ENCODE results near the gene PBX4. TPM values are rescaled to one million over a fixed set of nuclear protein-coding genes. Genes with fewer than 3 reads are reported as not detected.

The PBX4 gene
- total RNA-seq, 2 experiments from 2014 or later: 5.0 to 6.7 TPM

DNA sequence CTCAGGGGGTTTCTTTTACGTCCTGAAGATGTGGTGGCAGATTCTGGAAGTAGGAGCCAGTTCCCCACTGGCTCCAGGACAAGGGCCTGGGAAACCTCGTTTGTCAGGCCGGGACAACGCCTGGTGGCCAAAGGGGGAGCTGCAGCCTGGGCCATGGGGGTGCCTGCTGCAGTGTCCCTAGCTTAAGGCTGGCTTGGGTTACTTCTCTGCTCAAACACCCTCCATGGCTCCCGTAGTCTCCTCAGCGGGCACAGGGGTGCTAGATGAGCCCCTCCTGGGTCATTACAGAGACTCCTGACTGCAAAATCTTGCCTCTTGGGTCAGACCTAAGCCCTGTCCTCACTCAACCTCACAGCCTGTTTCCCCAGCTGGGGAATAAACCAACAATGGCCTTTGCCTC, 65.7 kb downstream of the PBX4 start:
- H4K20me1 ChIP-seq (ENCODE audit: insufficient read depth, low read length): no peaks in the 10 kb centered on the region
- DNase-seq (ENCODE audit: low spot score): peak; percentile 19
- H3K27ac ChIP-seq (ENCODE audit: low read depth, low read length, poor library complexity, severe bottlenecking): no peak overlapping the region
- intact Hi-C loops (cut with micrococcal nuclease; ENCODE audit: unreplicated experiment): no loop called here
- CTCF ChIA-PET (ENCODE audit: unreplicated experiment): interaction anchor here (0.5 to 0.6 kb wide), 2 partner anchors 23 to 184 kb away, joined by 3 read pairs; no protein-coding TSS in a partner anchor
- BruUV-seq (replicated peaks): no TSS peak
- TF ChIP-seq EZH2phosphoT487 (IDR thresholded peaks at IDR 0.05; ENCODE audit: borderline replicate concordance, low read depth, low read length): no peak
- TF ChIP-seq CTCF (conservative IDR thresholded peaks at IDR 0.05; ENCODE audit: low read length): peak; percentile 46
- H3K79me2 ChIP-seq (ENCODE audit: insufficient read depth, low read depth, low read length): no peaks in the 10 kb centered on the region
- no peak overlapping the region for H2AFZ ChIP-seq (ENCODE audit: low read length)
- POLR2A ChIA-PET: interaction anchor here (0.6 kb wide), 2 partner anchors 12 to 151 kb away, joined by 3 to 4 read pairs; no protein-coding TSS in a partner anchor
- H3K36me3 ChIP-seq (ENCODE audit: insufficient read depth, low read length): no peaks in the 10 kb centered on the region
- H3K9me2 ChIP-seq (ENCODE audit: insufficient read depth, low read length): no peaks in the 10 kb centered on the region
- no peak overlapping the region for H3K4me3 ChIP-seq (ENCODE audit: low read depth, low read length, poor library complexity, severe bottlenecking)
- H3K4me1 ChIP-seq (ENCODE audit: insufficient read depth, low read length, poor library complexity, severe bottlenecking): no peaks in the 10 kb centered on the region
- H3K4me2 ChIP-seq (ENCODE audit: low read length): no peak overlapping the region
- no peaks in the 10 kb centered on the region for H3K9me3 ChIP-seq (ENCODE audit: low read length)

GRCh38 chr19:19551853-19552192, 66.7 kb downstream of the PBX4 start:
- H3K36me3 ChIP-seq (ENCODE audit: insufficient read depth, low read length): no peaks in the 10 kb centered on the region
- H3K79me2 ChIP-seq (ENCODE audit: insufficient read depth, low read depth, low read length): no peaks in the 10 kb centered on the region
- intact Hi-C loops (cut with micrococcal nuclease; ENCODE audit: unreplicated experiment): no loop called here
- no peak overlapping the region for H3K4me3 ChIP-seq (ENCODE audit: low read depth, low read length, poor library complexity, severe bottlenecking)
- no peaks in the 10 kb centered on the region for H3K9me2 ChIP-seq (ENCODE audit: insufficient read depth, low read length)
- H3K4me1 ChIP-seq (ENCODE audit: insufficient read depth, low read length, poor library complexity, severe bottlenecking): no peaks in the 10 kb centered on the region
- no peak overlapping the region for H2AFZ ChIP-seq (ENCODE audit: low read length)
- no peak overlapping the region for H3K4me2 ChIP-seq (ENCODE audit: low read length)
- no peaks in the 10 kb centered on the region for H4K20me1 ChIP-seq (ENCODE audit: insufficient read depth, low read length)
- no TSS peak for BruUV-seq (replicated peaks)
- H3K9me3 ChIP-seq (ENCODE audit: low read length): no peaks in the 10 kb centered on the region
- ChIA-PET POLR2A (interaction anchor here (0.5 kb wide), 1 partner anchor 383 kb away, joined by 5 read pairs; no protein-coding TSS in a partner anchor), CTCF (ENCODE audit: unreplicated experiment) (no interaction called here)
- TF ChIP-seq EZH2phosphoT487 (IDR thresholded peaks at IDR 0.05; ENCODE audit: borderline replicate concordance, low read depth, low read length) (no peak), CTCF (conservative IDR thresholded peaks at IDR 0.05; ENCODE audit: low read length) (no peak)
- no peak for DNase-seq (ENCODE audit: low spot score)
- no peak overlapping the region for H3K27ac ChIP-seq (ENCODE audit: low read depth, low read length, poor library complexity, severe bottlenecking)

DNA sequence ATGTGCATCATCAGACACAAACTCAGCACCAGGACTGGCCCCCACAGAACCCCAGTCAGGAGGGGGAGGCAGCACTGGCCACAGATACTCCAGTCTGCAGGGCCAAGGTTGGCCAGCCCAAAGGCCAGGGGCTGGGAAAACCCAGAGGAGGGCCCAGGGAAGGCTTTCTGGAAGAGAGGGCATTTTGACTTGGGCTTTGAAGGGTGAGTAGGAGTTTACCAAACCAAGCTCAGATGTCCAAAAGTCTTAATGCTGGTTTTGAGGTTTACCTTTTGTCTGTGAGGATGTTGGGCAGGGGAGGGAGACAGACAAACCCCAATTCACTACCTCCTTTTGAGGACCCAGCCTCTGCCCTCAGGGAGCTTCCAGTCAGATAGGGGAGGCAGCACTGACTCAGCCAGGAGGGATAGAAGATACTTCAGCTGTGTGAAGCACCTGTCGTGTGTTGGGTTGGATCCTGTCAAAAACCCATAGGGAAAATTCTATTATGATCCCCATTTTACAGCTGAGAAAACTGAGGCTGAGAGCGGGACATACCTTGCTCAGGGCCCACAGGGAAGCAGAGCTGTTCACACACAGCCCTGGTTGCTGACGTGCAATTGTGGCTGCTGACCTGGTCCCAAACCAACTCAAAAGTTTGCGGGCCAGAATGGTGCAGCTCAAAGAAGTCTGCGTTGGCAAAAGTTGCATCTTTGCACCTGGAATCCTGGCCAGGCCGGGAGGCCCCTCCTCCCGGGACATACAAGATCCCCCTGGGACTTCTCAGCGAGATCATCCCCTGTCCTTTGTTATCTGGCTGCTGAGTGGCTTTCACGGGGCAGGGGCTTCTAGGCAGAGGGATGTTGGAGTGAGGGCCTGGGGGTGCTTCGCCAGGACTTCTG, 67.3 kb downstream of the PBX4 start:
- Histone ChIP-seq H3K36me3 (ENCODE audit: insufficient read depth, low read length) (no peaks in the 10 kb centered on the region), H3K79me2 (ENCODE audit: insufficient read depth, low read depth, low read length) (no peaks in the 10 kb centered on the region), H3K9me3 (ENCODE audit: low read length) (no peaks in the 10 kb centered on the region), H3K27ac (ENCODE audit: low read depth, low read length, poor library complexity, severe bottlenecking) (no peak overlapping the region), H3K4me3 (ENCODE audit: low read depth, low read length, poor library complexity, severe bottlenecking) (no peak overlapping the region), H3K9me2 (ENCODE audit: insufficient read depth, low read length) (no peaks in the 10 kb centered on the region), H3K4me1 (ENCODE audit: insufficient read depth, low read length, poor library complexity, severe bottlenecking) (no peaks in the 10 kb centered on the region), H3K4me2 (ENCODE audit: low read length) (no peak overlapping the region), H4K20me1 (ENCODE audit: insufficient read depth, low read length) (no peaks in the 10 kb centered on the region), H2AFZ (ENCODE audit: low read length) (no peak overlapping the region)
- intact Hi-C loops (cut with micrococcal nuclease; ENCODE audit: unreplicated experiment): no loop called here
- BruUV-seq (replicated peaks): no TSS peak
- ChIA-PET CTCF (ENCODE audit: unreplicated experiment) (no interaction called here), POLR2A (interaction anchor here (0.5 kb wide), 1 partner anchor 383 kb away, joined by 5 read pairs; no protein-coding TSS in a partner anchor)
- DNase-seq (ENCODE audit: low spot score): no peak
- TF ChIP-seq CTCF (conservative IDR thresholded peaks at IDR 0.05; ENCODE audit: low read length) (no peak), EZH2phosphoT487 (IDR thresholded peaks at IDR 0.05; ENCODE audit: borderline replicate concordance, low read depth, low read length) (no peak)
